VCaP (cell line): ENCODE data around the gene ZNF771.

Source experiments
- H3K27ac ChIP-seq: fragments of 450-650 bp; 2 replicates; pipeline ENCODE4 v1.5.1; 2017
- CTCF ChIP-seq: fragments of 450-650 bp; conservative IDR thresholded peaks from 2 replicates; pipeline ENCODE4 v1.5.1; 2017; ENCODE audit warnings: mild to moderate bottlenecking, moderate library complexity

ZNF771 gene

GRCh38 chr16:30370456-30371247 lies 36.8 kb upstream of the ZNF771 start, which contains the start of gene TBC1D10B:
TSS of gene TBC1D10B (minus strand) at chr16:30370494. CDS start at chr16:30370183, 311 bp downstream.
- H3K27ac ChIP-seq = peak within 1 kb of the TSS; percentile 81
- TF ChIP-seq CTCF = no peak

GRCh38 chr16:30371248-30371816 lies 36.1 kb upstream of the ZNF771 start:
- TF ChIP-seq CTCF = no peak
- peak overlapping the region; percentile 71 for H3K27ac ChIP-seq

DNA sequence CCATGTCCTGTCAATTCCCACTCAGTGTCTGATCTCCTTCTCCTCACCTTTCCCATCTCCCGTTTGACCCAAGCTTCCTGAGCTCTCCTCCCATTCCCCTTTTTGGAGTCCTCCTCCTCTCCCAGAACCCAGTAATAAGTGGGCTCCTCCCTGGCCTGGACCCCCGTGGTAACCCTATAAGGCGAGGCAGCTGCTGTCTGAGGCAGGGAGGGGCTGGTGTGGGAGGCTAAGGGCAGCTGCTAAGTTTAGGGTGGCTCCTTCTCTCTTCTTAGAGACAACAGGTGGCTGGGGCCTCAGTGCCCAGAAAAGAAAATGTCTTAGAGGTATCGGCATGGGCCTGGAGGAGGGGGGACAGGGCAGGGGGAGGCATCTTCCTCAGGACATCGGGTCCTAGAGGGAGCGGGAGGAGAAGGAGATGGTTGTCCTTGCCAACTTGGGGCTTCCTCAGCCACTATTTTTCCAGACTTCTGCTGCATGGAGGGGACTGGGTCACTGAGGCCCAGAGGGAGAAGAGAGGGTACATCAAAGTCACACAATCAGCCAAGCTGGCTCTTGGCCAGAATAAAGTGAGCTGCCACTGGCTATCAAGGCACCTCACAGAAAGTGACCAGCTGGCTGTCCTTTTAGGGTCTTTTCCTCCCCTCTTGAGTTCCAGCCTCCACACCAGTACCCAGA lies 35.2 kb upstream of the ZNF771 start:
- TF ChIP-seq CTCF = no peak
- H3K27ac ChIP-seq = no peak overlapping the region; the same call in 1 of the 2 replicates

GRCh38 chr16:30372725-30373124 lies 34.7 kb upstream of the ZNF771 start:
- no peak overlapping the region for H3K27ac ChIP-seq
- no peak for TF ChIP-seq CTCF

DNA sequence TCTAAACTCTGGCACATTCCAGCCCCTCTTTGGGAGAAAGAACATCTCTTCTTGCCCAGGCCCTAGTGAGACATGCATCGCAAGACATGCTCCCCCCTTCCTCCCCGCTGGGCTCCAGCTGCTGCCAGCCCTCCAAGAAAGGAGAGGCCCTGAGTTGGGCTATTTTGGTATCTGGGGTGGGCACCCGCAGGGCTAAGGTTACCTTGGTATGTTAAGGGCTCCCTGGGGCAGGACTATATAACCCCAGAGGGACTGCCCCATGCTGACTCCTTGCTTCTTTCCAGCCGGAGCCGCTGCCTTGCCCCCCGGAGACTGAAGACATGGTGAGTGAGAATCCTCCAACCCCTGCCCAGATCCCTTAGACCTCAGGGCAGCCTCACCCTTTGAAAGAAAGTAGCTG lies 32.9 kb upstream of the ZNF771 start, which contains the start of gene MYL11:
TSS of gene MYL11 (plus strand) at position 265 of the 400 bp plus-strand sequence. CDS start at position 321, 56 bp downstream.
- H3K27ac ChIP-seq = no peak within 1 kb of the TSS
- no peak for TF ChIP-seq CTCF

- no peak overlapping the region for H3K27ac ChIP-seq
- TF ChIP-seq CTCF = no peak
Measured at GRCh38 chr16:30375864-30376263, 31.5 kb upstream of the ZNF771 start.

GRCh38 chr16:30376461-30376902 lies 30.9 kb upstream of the ZNF771 start:
- TF ChIP-seq CTCF = no peak
- H3K27ac ChIP-seq = peak overlapping the region; percentile 93
